OCI-LY1 (cell line): ENCODE measurements around the gene GJA9.

Experiments used
- CTCF ChIP-seq: fragments of 200-600 bp; sonication (generic), shearing (Covaris generic); IDR thresholded peaks from 2 replicates; pipeline ENCODE4 v1.5.1; 2017; ENCODE audit warnings: mild to moderate bottlenecking, antibody characterized with exemption, low read length, moderate library complexity, mixed read lengths
- EZH2 ChIP-seq: fragments of 200-600 bp; sonication (generic), shearing (Covaris generic); IDR thresholded peaks from 2 replicates; pipeline ENCODE4 v1.8.0; 2017; ENCODE audit warnings: borderline replicate concordance, mixed run types, mild to moderate bottlenecking, antibody characterized with exemption, low read length, moderate library complexity, mixed read lengths

GRCh38 chr1:38829368-38829767, 52.0 kb downstream of the GJA9 start:
- TF ChIP-seq EZH2: no peak
- TF ChIP-seq CTCF: no peak
